IMR-90 (cell line): ENCODE data around the gene GRAP. TPM values are rescaled to one million over a fixed set of nuclear protein-coding genes. Genes with fewer than 3 reads are reported as not detected.

Experiments
- ATAC-seq: fragments of 200-7000 bp; cut with Tn5 transposase; 2 replicates; pipeline ENCODE4 v1.9.1; 2020; ENCODE audit warnings: low read depth, mild to moderate bottlenecking, moderate library complexity
- BruUV-seq: library from RNA; stranded (reverse); fragments of 400-500 nt; replicated peaks from 2 replicates; lab custom pipeline; 2021; lab: Mats Ljungman, UMichigan
- CTCF ChIA-PET: fragments of 300-600 bp; formaldehyde crosslinking; extraction: SDS; loops from one replicate; lab custom pipeline; 2021; ENCODE audit warnings: antibody characterized with exemption; lab: Yijun Ruan, JAX
- POLR2A ChIA-PET: fragments of 300-600 bp; sonication (Branson Sonifier 250); formaldehyde crosslinking; loops from one replicate; lab custom pipeline; 2022; ENCODE audit warnings: antibody characterized with exemption; ENCODE audit not compliant: unreplicated experiment; lab: Charles Lee
- DNase-seq: peaks from one replicate; pipeline ENCODE4 v3.0.0; 2013
- H2AFZ ChIP-seq: replicated peaks from 2 replicates; pipeline ENCODE3; 2013; ENCODE audit warnings: low read length, mild to moderate bottlenecking; ENCODE audit not compliant: poor library complexity
- H2AK5ac ChIP-seq: 2 replicates; pipeline ENCODE4 v1.6.1; 2013; ENCODE audit warnings: low read depth, low read length, inconsistent platforms
- H2AK9ac ChIP-seq: replicated peaks from 2 replicates; pipeline ENCODE3; 2013; ENCODE audit warnings: mild to moderate bottlenecking, low read depth, low read length, moderate library complexity; ENCODE audit not compliant: poor library complexity
- H2BK120ac ChIP-seq: 2 replicates; pipeline ENCODE4 v1.6.1; 2013; ENCODE audit warnings: low read depth, low read length, inconsistent platforms
- H2BK15ac ChIP-seq: 3 replicates; pipeline ENCODE4 v1.6.1; 2013; ENCODE audit warnings: low read depth, low read length, inconsistent platforms
- H2BK20ac ChIP-seq: 2 replicates; pipeline ENCODE4 v1.6.1; 2013; ENCODE audit warnings: low read depth, mild to moderate bottlenecking, inconsistent platforms, low read length, moderate library complexity
- H2BK5ac ChIP-seq: 2 replicates; pipeline ENCODE4 v1.6.1; 2013; ENCODE audit warnings: mild to moderate bottlenecking, low read depth, low read length, inconsistent platforms; ENCODE audit not compliant: poor library complexity, severe bottlenecking
- H3K14ac ChIP-seq: replicated peaks from 2 replicates; pipeline ENCODE4 v1.6.1; 2013; ENCODE audit warnings: low read depth, low read length, inconsistent platforms
- H3K18ac ChIP-seq: 2 replicates; pipeline ENCODE4 v1.6.1; 2013; ENCODE audit warnings: low read depth, low read length, control low read depth
- H3K23ac ChIP-seq: 2 replicates; pipeline ENCODE4 v1.6.1; 2013; ENCODE audit warnings: low read depth, low read length, inconsistent platforms
- H3K27ac ChIP-seq: 2 replicates; pipeline ENCODE4 v1.5.1; 2013; ENCODE audit warnings: mild to moderate bottlenecking, control low read depth, low read length; ENCODE audit not compliant: insufficient read depth
- H3K27me3 ChIP-seq: 2 replicates; pipeline ENCODE4 v1.6.1; 2013; ENCODE audit warnings: low read length; ENCODE audit not compliant: control insufficient read depth, insufficient read depth
- H3K36me3 ChIP-seq: 2 replicates; pipeline ENCODE4 v1.6.1; 2013; ENCODE audit warnings: low read length, mixed read lengths; ENCODE audit not compliant: control insufficient read depth, insufficient read depth
- H3K4ac ChIP-seq: 2 replicates; pipeline ENCODE4 v1.6.1; 2013; ENCODE audit warnings: low read depth, low read length, inconsistent platforms
- H3K4me1 ChIP-seq: 2 replicates; pipeline ENCODE4 v1.6.1; 2013; ENCODE audit warnings: low read length, mixed read lengths; ENCODE audit not compliant: control insufficient read depth, insufficient read depth
- H3K4me2 ChIP-seq: 2 replicates; pipeline ENCODE4 v1.6.1; 2013; ENCODE audit warnings: low read depth, mild to moderate bottlenecking, control low read depth, low read length, moderate library complexity
- H3K4me3 ChIP-seq: 2 replicates; pipeline ENCODE4 v1.5.1; 2013; ENCODE audit warnings: low read depth, mild to moderate bottlenecking, control low read depth, low read length, moderate library complexity; ENCODE audit not compliant: insufficient read depth
- H3K56ac ChIP-seq: 2 replicates; pipeline ENCODE4 v1.6.1; 2013; ENCODE audit warnings: low read length, inconsistent platforms; ENCODE audit not compliant: insufficient read depth; ENCODE audit errors: extremely low read depth
- H3K79me1 ChIP-seq, 2 experiments: 2 replicates each; pipeline ENCODE4 v1.6.1; 2013; ENCODE audit warnings: low read length in 2 of 2, inconsistent platforms in 1 of 2, low read depth in 1 of 2
- H3K9ac ChIP-seq: 2 replicates; pipeline ENCODE4 v1.6.1; 2013; ENCODE audit warnings: low read depth, low read length, control low read depth
- H3K9me1 ChIP-seq: 2 replicates; pipeline ENCODE4 v1.6.1; 2013; ENCODE audit warnings: low read length, inconsistent platforms; ENCODE audit not compliant: insufficient read depth
- H3K9me3 ChIP-seq: 2 replicates; pipeline ENCODE4 v1.6.1; 2013; ENCODE audit warnings: low read length; ENCODE audit not compliant: control insufficient read depth, insufficient read depth
- H4K20me1 ChIP-seq: 2 replicates; pipeline ENCODE4 v1.6.1; 2013; ENCODE audit warnings: low read length, inconsistent platforms; ENCODE audit not compliant: insufficient read depth
- H4K5ac ChIP-seq: 2 replicates; pipeline ENCODE4 v1.6.1; 2013; ENCODE audit warnings: mild to moderate bottlenecking, low read depth, low read length, control low read depth
- H4K8ac ChIP-seq, 2 experiments: 2 replicates each; pipeline ENCODE4 v1.6.1; 2013; ENCODE audit warnings: low read depth in 2 of 2, low read length in 2 of 2, control low read depth in 1 of 2, inconsistent platforms in 1 of 2
- H4K91ac ChIP-seq: 2 replicates; pipeline ENCODE4 v1.6.1; 2013; ENCODE audit warnings: low read depth, low read length, inconsistent platforms; ENCODE audit not compliant: insufficient read depth
- CTCF ChIP-seq: conservative IDR thresholded peaks from 2 replicates; pipeline ENCODE4 v1.5.1; 2012; ENCODE audit warnings: mild to moderate bottlenecking, low read depth, low read length, improper control_type of control experiment
- RAD21 ChIP-seq: IDR thresholded peaks from 2 replicates; pipeline ENCODE4 v1.6.1; 2012; ENCODE audit warnings: low read length, improper control_type of control experiment
- WGBS, 2 experiments: methylation state at CpG; one replicate each; pipeline versions ENCODE4 v1.1.5 to v1.1.7; 2013; ENCODE audit warnings: missing lambda C conversion rate in 2 of 2; ENCODE audit not compliant: insufficient read length in 1 of 2; ENCODE audit errors: extremely low coverage in 2 of 2; 5-methylcytosine and 5-hydroxymethylcytosine counted together
- dilution Hi-C: fragments of 300-500 bp; cut with HindIII; formaldehyde crosslinking; loops from one replicate; pipeline ENCODE4 v1.14.3; 2018; ENCODE audit warnings: low sequenced_read_pairs; ENCODE audit not compliant: unreplicated experiment
- in situ Hi-C: fragments of 300-500 bp; cut with MboI; formaldehyde crosslinking; loops from 3 replicates; pipeline ENCODE4 v1.14.3; 2019; ENCODE audit warnings: low sequenced_read_pairs, inconsistent platforms, mixed read lengths
- intact Hi-C: fragments of 100-400 bp; cut with micrococcal nuclease; formaldehyde crosslinking; loops from 2 replicates; pipeline ENCODE4 v1.10.0; 2022
- polyA plus RNA-seq, 3 experiments: library from polyadenylated mRNA; depleted of rRNA; stranded (reverse); fragments of >200 nt; gene quantifications; 2 replicates each; pipeline ENCODE4 v1.2.3, GENCODE V29; 2012; ENCODE audit warnings: low replicate concordance in 1 of 3
- total RNA-seq: library from RNA; depleted of rRNA; stranded (reverse); fragments of >200 nt; gene quantifications from 2 replicates; pipeline ENCODE4 v1.2.3, GENCODE V29; 2012

GRAP gene
- total and polyA plus RNA-seq, 2 of the 4 experiments (the other 2 are of a cell fraction) = under 0.01 to 0.14 TPM

- no peak overlapping the region for H4K8ac ChIP-seq
- no peak for TF ChIP-seq CTCF
- TF ChIP-seq RAD21 = no peak
- no TSS peak for BruUV-seq
- no peak overlapping the region for H3K4ac ChIP-seq
- H2AK9ac ChIP-seq = no peak overlapping the region
- peaks cover 24 to 67% of the 10 kb centered on the region in 2 experiments; a peak in 3 of 4 replicates for H3K79me1 ChIP-seq
- no peak overlapping the region for H3K18ac ChIP-seq
- H2BK120ac ChIP-seq = no peak overlapping the region
- no peak overlapping the region for H3K9ac ChIP-seq
- H3K9me1 ChIP-seq = peaks cover 4% of the 10 kb centered on the region
- H3K27ac ChIP-seq = no peak overlapping the region
- no peak overlapping the region for H3K4me3 ChIP-seq
- H4K91ac ChIP-seq = no peak overlapping the region
- H2BK20ac ChIP-seq = no peak overlapping the region
- no peak overlapping the region for H3K4me2 ChIP-seq
- 100% methylated on average over 2 of the region's 6 CpGs; no CpG with 5 or more reads in 1 of the 2 experiments for WGBS, 2 experiments
- peaks cover 37% of the 10 kb centered on the region for H4K20me1 ChIP-seq
- CTCF ChIA-PET = no interaction called here
- H3K4me1 ChIP-seq = peaks cover 10% of the 10 kb centered on the region
- H4K5ac ChIP-seq = no peak overlapping the region
- in situ Hi-C loops (no loop called here), dilution Hi-C loops (no loop called here), intact Hi-C loops (no loop called here)
- no peak overlapping the region for H2BK15ac ChIP-seq
- H3K9me3 ChIP-seq = peaks cover 1% of the 10 kb centered on the region; the same call in 1 of the 2 replicates
- POLR2A ChIA-PET = no interaction called here
- no peaks in the 10 kb centered on the region for H3K27me3 ChIP-seq
- no peak overlapping the region for H2AFZ ChIP-seq
- H3K23ac ChIP-seq = no peak overlapping the region; the same call in 1 of the 2 replicates
- H3K56ac ChIP-seq = no peak overlapping the region
- no peak for ATAC-seq
- no peak for DNase-seq
- H3K36me3 ChIP-seq = peaks cover 21% of the 10 kb centered on the region
- H2AK5ac ChIP-seq = no peak overlapping the region
- H3K14ac ChIP-seq = no peak overlapping the region
- no peak overlapping the region for H2BK5ac ChIP-seq
Observed at GRCh38 chr17:18990331-18990730, 56.4 kb downstream of the GRAP start.
